Jurkat, Clone E6-1 (cell line): ENCODE results near the gene MSMP.

Experiments
- DNase-seq: peaks from one replicate; pipeline ENCODE4 v3.0.0-alpha.2; 2011; ENCODE audit warnings: low read depth, low spot score
- H3K4me3 ChIP-seq: 2 replicates; pipeline ENCODE4 v1.5.1; 2011; ENCODE audit warnings: mild to moderate bottlenecking, low read length, control low read depth, moderate library complexity

MSMP gene

GRCh38 chr9:35729700-35730485 lies 24.2 kb downstream of the MSMP start:
- no peak overlapping the region for H3K4me3 ChIP-seq
- peak; percentile 65 for DNase-seq

GRCh38 chr9:35729101-35729500 lies 25.0 kb downstream of the MSMP start:
- DNase-seq, result no peak
- H3K4me3 ChIP-seq, result no peak overlapping the region

- DNase-seq, result peak; percentile 60
- no peak overlapping the region for H3K4me3 ChIP-seq
Observed at GRCh38 chr9:35728041-35728971, 25.8 kb downstream of the MSMP start.

GRCh38 chr9:35727676-35728040 lies 26.4 kb downstream of the MSMP start:
- no peak for DNase-seq
- no peak overlapping the region for H3K4me3 ChIP-seq

GRCh38 chr9:35726931-35727330 lies 27.1 kb downstream of the MSMP start:
- no peak overlapping the region for H3K4me3 ChIP-seq
- DNase-seq, result peak; percentile 64

- no peak for DNase-seq
- no peak overlapping the region for H3K4me3 ChIP-seq
Observed at GRCh38 chr9:35725362-35725761, 28.7 kb downstream of the MSMP start.

GRCh38 chr9:35723908-35724307 lies 30.2 kb downstream of the MSMP start:
- DNase-seq, result no peak
- H3K4me3 ChIP-seq, result no peak overlapping the region

- DNase-seq, result no peak
- no peak overlapping the region for H3K4me3 ChIP-seq
Observed at GRCh38 chr9:35723426-35723825, 30.6 kb downstream of the MSMP start.

GRCh38 chr9:35719546-35719945 lies 34.5 kb downstream of the MSMP start:
- DNase-seq, result no peak
- no peak overlapping the region for H3K4me3 ChIP-seq

GRCh38 chr9:35718721-35719511 lies 35.2 kb downstream of the MSMP start:
- no peak for DNase-seq

GRCh38 chr9:35717132-35717870 lies 36.8 kb downstream of the MSMP start:
- H3K4me3 ChIP-seq, result no peak overlapping the region
- DNase-seq, result no peak

More at GRCh38 chr9:35718721-35719511, 35.2 kb downstream of the MSMP start:
- H3K4me3 ChIP-seq, result no peak overlapping the region

- no peak overlapping the region for H3K4me3 ChIP-seq
- DNase-seq, result no peak
Observed at GRCh38 chr9:35716230-35716629, 37.8 kb downstream of the MSMP start.

GRCh38 chr9:35714579-35715252 lies 39.4 kb downstream of the MSMP start:
- H3K4me3 ChIP-seq, result no peak overlapping the region
- DNase-seq, result no peak

GRCh38 chr9:35714123-35714522 lies 40.0 kb downstream of the MSMP start:
- no peak overlapping the region for H3K4me3 ChIP-seq
- no peak for DNase-seq

GRCh38 chr9:35713578-35713977 lies 40.5 kb downstream of the MSMP start:
- DNase-seq, result no peak
- no peak overlapping the region for H3K4me3 ChIP-seq

GRCh38 chr9:35712762-35713400 lies 41.2 kb downstream of the MSMP start:
- no peak for DNase-seq
- H3K4me3 ChIP-seq, result no peak overlapping the region

- DNase-seq, result no peak
Observed at GRCh38 chr9:35711501-35712428, 42.3 kb downstream of the MSMP start.

More at GRCh38 chr9:35711501-35712428, 42.3 kb downstream of the MSMP start:
- no peak overlapping the region for H3K4me3 ChIP-seq
